ENCODE measurements around the gene CEACAM19. TPM values are rescaled to one million over a fixed set of nuclear protein-coding genes. Genes with fewer than 3 reads are reported as not detected.

The CEACAM19 gene
- total and polyA plus RNA-seq, 2 donors from 2014 or later, result 5.1 to 5.5 TPM

DNA sequence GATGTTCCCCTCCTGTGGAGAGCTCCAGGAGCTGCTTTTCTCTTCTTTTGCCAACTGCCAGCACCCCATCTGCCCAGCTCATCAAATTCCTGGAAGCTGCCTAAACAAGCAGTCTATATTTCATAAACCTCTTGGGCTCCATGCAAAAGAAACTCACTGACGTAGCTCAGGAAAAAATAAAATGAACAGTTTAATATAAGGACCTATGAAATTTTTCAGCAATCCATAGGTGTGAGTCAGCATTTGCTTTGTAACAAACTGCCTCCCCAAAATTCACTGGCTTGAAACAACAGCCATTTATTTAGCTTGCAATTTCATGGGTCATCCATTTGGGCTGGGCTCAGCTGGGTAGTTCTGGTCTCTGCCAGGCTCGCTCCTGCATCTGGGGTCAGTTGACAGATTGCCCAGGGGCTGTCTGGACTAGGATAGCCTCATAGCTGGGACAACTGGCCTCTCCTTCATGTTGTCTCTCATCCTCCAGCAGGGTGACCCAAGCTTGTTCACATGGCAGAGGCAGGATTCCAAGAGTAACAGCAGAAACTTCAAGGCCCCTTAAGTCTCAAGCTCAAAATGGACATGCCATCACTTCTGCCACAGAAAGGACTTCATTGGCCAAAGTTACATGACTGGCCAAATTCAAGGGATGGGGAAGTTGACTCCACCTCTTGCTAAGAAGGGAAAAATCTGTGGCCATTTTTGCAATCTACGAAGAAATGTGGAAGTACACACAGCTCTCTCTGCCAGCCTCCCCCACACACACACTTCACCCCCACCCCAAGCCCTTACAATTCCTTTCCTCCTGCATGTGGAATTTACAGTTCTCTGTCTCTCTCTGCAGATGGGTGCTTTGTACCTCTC, 35.5 kb upstream of the CEACAM19 start:
- Histone ChIP-seq H3K27ac (ENCODE audit: low read depth in 2 of 2, low read length in 2 of 2) (no peak overlapping the region), H3K9ac (ENCODE audit: low read length in 3 of 3) (no peak overlapping the region), H3K9me3 (ENCODE audit: control insufficient read depth in 2 of 3, insufficient read depth in 1 of 3, low read length in 3 of 3) (no peaks in the 10 kb centered on the region), H3K27me3 (ENCODE audit: control insufficient read depth, insufficient read depth, low read length) (no peaks in the 10 kb centered on the region), H3K36me3 (ENCODE audit: control insufficient read depth in 2 of 3, insufficient read depth in 3 of 3, low read length in 3 of 3) (no peaks in the 10 kb centered on the region), H3K4me3 (ENCODE audit: low read length in 3 of 3) (no peak overlapping the region), H3K4me1 (ENCODE audit: control insufficient read depth in 2 of 3, insufficient read depth in 2 of 3, low read depth in 1 of 3, low read length in 3 of 3) (peaks cover 0 to 10% (median 0%) of the 10 kb centered on the region in 3 donors)
- intact Hi-C loops (cut with DNase I), result no loop called here
- no peak for FAIRE-seq
- DNase-seq, result no peak
- TF ChIP-seq, protein P1, sequence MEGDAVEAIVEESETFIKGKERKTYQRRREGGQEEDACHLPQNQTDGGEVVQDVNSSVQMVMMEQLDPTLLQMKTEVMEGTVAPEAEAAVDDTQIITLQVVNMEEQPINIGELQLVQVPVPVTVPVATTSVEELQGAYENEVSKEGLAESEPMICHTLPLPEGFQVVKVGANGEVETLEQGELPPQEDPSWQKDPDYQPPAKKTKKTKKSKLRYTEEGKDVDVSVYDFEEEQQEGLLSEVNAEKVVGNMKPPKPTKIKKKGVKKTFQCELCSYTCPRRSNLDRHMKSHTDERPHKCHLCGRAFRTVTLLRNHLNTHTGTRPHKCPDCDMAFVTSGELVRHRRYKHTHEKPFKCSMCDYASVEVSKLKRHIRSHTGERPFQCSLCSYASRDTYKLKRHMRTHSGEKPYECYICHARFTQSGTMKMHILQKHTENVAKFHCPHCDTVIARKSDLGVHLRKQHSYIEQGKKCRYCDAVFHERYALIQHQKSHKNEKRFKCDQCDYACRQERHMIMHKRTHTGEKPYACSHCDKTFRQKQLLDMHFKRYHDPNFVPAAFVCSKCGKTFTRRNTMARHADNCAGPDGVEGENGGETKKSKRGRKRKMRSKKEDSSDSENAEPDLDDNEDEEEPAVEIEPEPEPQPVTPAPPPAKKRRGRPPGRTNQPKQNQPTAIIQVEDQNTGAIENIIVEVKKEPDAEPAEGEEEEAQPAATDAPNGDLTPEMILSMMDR (IDR thresholded peaks at IDR 0.05; ENCODE audit: borderline replicate concordance, extremely low read depth, insufficient read depth), result no peak

GRCh38 chr19:44636439-44637389, 34.6 kb upstream of the CEACAM19 start:
- FAIRE-seq (no peak), DNase-seq (no peak)
- Histone ChIP-seq H3K9me3 (ENCODE audit: control insufficient read depth in 2 of 3, insufficient read depth in 1 of 3, low read length in 3 of 3) (no peaks in the 10 kb centered on the region), H3K27ac (ENCODE audit: low read depth in 2 of 2, low read length in 2 of 2) (no peak overlapping the region), H3K4me1 (ENCODE audit: control insufficient read depth in 2 of 3, insufficient read depth in 2 of 3, low read depth in 1 of 3, low read length in 3 of 3) (peaks cover 0 to 10% (median 0%) of the 10 kb centered on the region in 3 donors), H3K9ac (ENCODE audit: low read length in 3 of 3) (no peak overlapping the region), H3K36me3 (ENCODE audit: control insufficient read depth in 2 of 3, insufficient read depth in 3 of 3, low read length in 3 of 3) (no peaks in the 10 kb centered on the region), H3K27me3 (ENCODE audit: control insufficient read depth, insufficient read depth, low read length) (no peaks in the 10 kb centered on the region), H3K4me3 (ENCODE audit: low read length in 3 of 3) (no peak overlapping the region)
- TF ChIP-seq, protein P1 (IDR thresholded peaks at IDR 0.05; ENCODE audit: borderline replicate concordance, extremely low read depth, insufficient read depth), result no peak
- intact Hi-C loops (cut with DNase I), result no loop called here

DNA sequence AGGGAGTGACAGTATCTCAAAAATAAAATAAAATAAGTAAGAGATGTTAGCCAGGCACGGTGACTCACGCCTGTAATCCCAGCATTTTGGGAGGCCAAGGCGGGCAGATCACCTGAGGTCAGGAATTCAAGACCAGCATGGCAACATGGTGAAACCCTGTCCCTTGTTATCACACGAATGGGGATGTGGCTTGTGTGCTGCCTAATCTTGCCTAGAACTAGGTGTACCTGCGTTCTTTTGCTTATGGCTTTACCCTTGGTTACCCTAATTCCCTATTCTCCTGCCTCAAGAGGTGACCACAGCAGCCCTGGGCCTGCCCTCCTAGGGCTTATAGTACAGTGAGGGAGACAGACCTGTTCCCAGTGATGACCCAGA, 33.9 kb upstream of the CEACAM19 start:
- no peak overlapping the region for H3K9ac ChIP-seq (ENCODE audit: low read length in 3 of 3)
- no peak for DNase-seq
- TF ChIP-seq, protein P1 (IDR thresholded peaks at IDR 0.05; ENCODE audit: borderline replicate concordance, extremely low read depth, insufficient read depth), result no peak
- FAIRE-seq, result no peak
- no peaks in the 10 kb centered on the region for H3K36me3 ChIP-seq (ENCODE audit: control insufficient read depth in 2 of 3, insufficient read depth in 3 of 3, low read length in 3 of 3)
- H3K4me1 ChIP-seq (ENCODE audit: control insufficient read depth in 2 of 3, insufficient read depth in 2 of 3, low read depth in 1 of 3, low read length in 3 of 3), result peaks cover 0 to 10% (median 0%) of the 10 kb centered on the region in 3 donors
- no peaks in the 10 kb centered on the region for H3K9me3 ChIP-seq (ENCODE audit: control insufficient read depth in 2 of 3, insufficient read depth in 1 of 3, low read length in 3 of 3)
- H3K27ac ChIP-seq (ENCODE audit: low read depth in 2 of 2, low read length in 2 of 2), result no peak overlapping the region
- intact Hi-C loops (cut with DNase I), result no loop called here
- no peak overlapping the region for H3K4me3 ChIP-seq (ENCODE audit: low read length in 3 of 3)
- H3K27me3 ChIP-seq (ENCODE audit: control insufficient read depth, insufficient read depth, low read length), result no peaks in the 10 kb centered on the region
